Caco-2 (cell line): Measurements from ENCODE around the gene METTL14. TPM values are rescaled to one million over a fixed set of nuclear protein-coding genes. Genes with fewer than 3 reads are reported as not detected.

ENCODE experiments used
- BruUV-seq: library from RNA; stranded (reverse); fragments of 400-500 nt; replicated peaks from 2 replicates; lab custom pipeline; 2021; lab: Mats Ljungman, UMichigan
- CTCF ChIA-PET: fragments of 300-600 bp; sonication (Branson Sonifier 250); formaldehyde crosslinking; loops from one replicate; lab custom pipeline; 2022; ENCODE audit warnings: antibody characterized with exemption; lab: Charles Lee
- POLR2A ChIA-PET: fragments of 300-600 bp; sonication (Branson Sonifier 250); formaldehyde crosslinking; loops from one replicate; lab custom pipeline; 2022; ENCODE audit warnings: antibody characterized with exemption; lab: Charles Lee
- DNase-seq, 2 experiments: peaks; one replicate each; pipeline versions ENCODE4 v3.0.0 to v3.0.0-alpha.2; 2020 to 2022
- H3K27me3 ChIP-seq: replicated peaks from 2 replicates; pipeline ENCODE4 v1.6.0; 2011; ENCODE audit warnings: low read length; ENCODE audit not compliant: control insufficient read depth, insufficient read depth
- H3K36me3 ChIP-seq: 2 replicates; pipeline ENCODE4 v1.5.1; 2011; ENCODE audit warnings: low read length; ENCODE audit not compliant: control insufficient read depth, insufficient read depth
- H3K4me1 ChIP-seq: fragments of 250-450 bp; sonication (Bioruptor Pico); 2 replicates; pipeline ENCODE4 v1.5.1; 2020; ENCODE audit warnings: mild to moderate bottlenecking
- H3K4me3 ChIP-seq: 2 replicates; pipeline ENCODE4 v1.5.1; 2011; ENCODE audit warnings: low read depth, mild to moderate bottlenecking, control low read depth, low read length
- H3K9me3 ChIP-seq: fragments of 250-450 bp; sonication (Bioruptor Pico); 2 replicates; pipeline ENCODE4 v1.5.1; 2020; ENCODE audit warnings: mild to moderate bottlenecking, moderate library complexity
- H3K27ac Mint-ChIP-seq: one replicate; pipeline ENCODE4 v1.8.0; 2022; ENCODE audit warnings: mixed read lengths; ENCODE audit not compliant: unreplicated experiment
- H3K27me3 Mint-ChIP-seq: one replicate; pipeline ENCODE4 v1.8.0; 2022; ENCODE audit warnings: mixed read lengths; ENCODE audit not compliant: insufficient read depth, unreplicated experiment
- H3K36me3 Mint-ChIP-seq: one replicate; pipeline ENCODE4 v1.8.0; 2022; ENCODE audit warnings: mild to moderate bottlenecking, mixed read lengths; ENCODE audit not compliant: insufficient read depth, unreplicated experiment
- H3K4me1 Mint-ChIP-seq: one replicate; pipeline ENCODE4 v1.8.0; 2022; ENCODE audit warnings: low read depth, mixed read lengths; ENCODE audit not compliant: unreplicated experiment
- H3K4me3 Mint-ChIP-seq: one replicate; pipeline ENCODE4 v1.8.0; 2022; ENCODE audit warnings: mild to moderate bottlenecking, moderate library complexity, mixed read lengths; ENCODE audit not compliant: unreplicated experiment
- H3K9me3 Mint-ChIP-seq: one replicate; pipeline ENCODE4 v1.8.0; 2022; ENCODE audit warnings: mixed read lengths; ENCODE audit not compliant: unreplicated experiment
- CTCF ChIP-seq, 2 experiments: fragments of 200-600 bp in 1 of 2; IDR thresholded peaks; 1 replicate in 1 of 2; 2 replicates in 1 of 2; pipeline versions ENCODE4 v1.5.1 to v1.8.0; 2011 to 2022; ENCODE audit warnings: antibody characterized with exemption in 1 of 2, control low read depth in 1 of 2, inconsistent platforms in 1 of 2, low read depth in 1 of 2, low read length in 1 of 2, mild to moderate bottlenecking in 1 of 2, moderate library complexity in 1 of 2; ENCODE audit not compliant: insufficient read depth in 1 of 2, severe bottlenecking in 1 of 2, unreplicated experiment in 1 of 2
- intact Hi-C: fragments of 100-400 bp; cut with micrococcal nuclease; formaldehyde crosslinking; loops from one replicate; pipeline ENCODE4 v1.10.0; 2022; ENCODE audit not compliant: unreplicated experiment
- total RNA-seq: library from RNA; stranded (reverse); gene quantifications from 2 replicates; pipeline ENCODE4 v1.2.3, GENCODE V29; 2022

METTL14 gene
- total RNA-seq, 1 experiment from 2014 or later: 46.7 TPM

GRCh38 chr4:118760493-118760892 lies 75.3 kb downstream of the METTL14 start:
- Mint-ChIP-seq H3K9me3 (no peaks in the 10 kb centered on the region), H3K27ac (no peak overlapping the region), H3K4me1 (no peaks in the 10 kb centered on the region), H3K27me3 (no peaks in the 10 kb centered on the region), H3K36me3 (peaks cover 22% of the 10 kb centered on the region), H3K4me3 (no peak overlapping the region)
- ChIA-PET CTCF (no interaction called here), POLR2A (no interaction called here)
- H3K36me3 ChIP-seq: no peaks in the 10 kb centered on the region
- H3K9me3 ChIP-seq: no peaks in the 10 kb centered on the region
- no TSS peak for BruUV-seq
- no peak for DNase-seq
- H3K4me1 ChIP-seq: 0 out of 2 replicates have a peak, but pooled peaks cover 3% of the 10 kb centered on the region
- TF ChIP-seq CTCF (IDR thresholded peaks at IDR 0.05; ENCODE audit: insufficient read depth in 1 of 2, low read depth in 1 of 2, low read length in 1 of 2, severe bottlenecking in 1 of 2, unreplicated experiment in 1 of 2): no peak
- no peaks in the 10 kb centered on the region for H3K27me3 ChIP-seq
- H3K4me3 ChIP-seq: no peak overlapping the region
- intact Hi-C loops: no loop called here

GRCh38 chr4:118761397-118762016 lies 76.3 kb downstream of the METTL14 start:
- Histone ChIP-seq H3K4me1 (no peaks in the 10 kb centered on the region), H3K36me3 (no peaks in the 10 kb centered on the region), H3K9me3 (no peaks in the 10 kb centered on the region), H3K27me3 (no peaks in the 10 kb centered on the region), H3K4me3 (no peak overlapping the region)
- no peak for TF ChIP-seq CTCF (IDR thresholded peaks at IDR 0.05; ENCODE audit: insufficient read depth in 1 of 2, low read depth in 1 of 2, low read length in 1 of 2, severe bottlenecking in 1 of 2, unreplicated experiment in 1 of 2)
- no peak overlapping the region for H3K4me3 Mint-ChIP-seq
- H3K36me3 Mint-ChIP-seq: peaks cover 22% of the 10 kb centered on the region
- POLR2A ChIA-PET: no interaction called here
- CTCF ChIA-PET: no interaction called here
- BruUV-seq: no TSS peak
- H3K4me1 Mint-ChIP-seq: no peaks in the 10 kb centered on the region
- H3K27me3 Mint-ChIP-seq: no peaks in the 10 kb centered on the region
- DNase-seq: no peak
- intact Hi-C loops: no loop called here
- no peaks in the 10 kb centered on the region for H3K9me3 Mint-ChIP-seq
- H3K27ac Mint-ChIP-seq: no peak overlapping the region

- POLR2A ChIA-PET: no interaction called here
- Mint-ChIP-seq H3K4me1 (no peaks in the 10 kb centered on the region), H3K9me3 (no peaks in the 10 kb centered on the region), H3K4me3 (no peak overlapping the region), H3K27me3 (no peaks in the 10 kb centered on the region), H3K36me3 (peaks cover 29% of the 10 kb centered on the region), H3K27ac (no peak overlapping the region)
- no TSS peak for BruUV-seq
- intact Hi-C loops: no loop called here
- TF ChIP-seq CTCF (IDR thresholded peaks at IDR 0.05; ENCODE audit: insufficient read depth in 1 of 2, low read depth in 1 of 2, low read length in 1 of 2, severe bottlenecking in 1 of 2, unreplicated experiment in 1 of 2): no peak
- Histone ChIP-seq H3K36me3 (no peaks in the 10 kb centered on the region), H3K4me3 (no peak overlapping the region), H3K27me3 (no peaks in the 10 kb centered on the region), H3K4me1 (no peaks in the 10 kb centered on the region), H3K9me3 (no peaks in the 10 kb centered on the region)
- CTCF ChIA-PET: no interaction called here
- no peak for DNase-seq
These were observed 77.0 kb downstream of the METTL14 start for GRCh38 chr4:118762155-118762554.
